Upper lobe of left lung (tissue), 6 donors: ENCODE measurements around the gene ATP1B4. TPM values are rescaled to one million over a fixed set of nuclear protein-coding genes. Genes with fewer than 3 reads are reported as not detected.

Source experiments
- ATAC-seq, 2 donors: fragments of 200-7000 bp; cut with Tn5 transposase; one replicate each; pipeline ENCODE4 v1.9.1; 2022; ENCODE audit warnings: mild to moderate bottlenecking in 2 of 2, moderate library complexity in 2 of 2; ENCODE audit not compliant: low FRiP score in 2 of 2
- DNase-seq, 2 donors: peaks; one replicate each; pipeline ENCODE4 v3.0.0-alpha.2; 2019 to 2020
- H3K27ac ChIP-seq, 4 donors: fragments of 200-600 bp; sonication (generic); one replicate each; pipeline ENCODE4 v1.5.1; 2016 to 2019
- H3K27me3 ChIP-seq, 4 donors: fragments of 200-600 bp; sonication (generic); one replicate each; pipeline ENCODE4 v1.5.1; 2017 to 2019
- H3K36me3 ChIP-seq, 4 donors: fragments of 200-600 bp; sonication (generic); one replicate each; pipeline ENCODE4 v1.5.1; 2016 to 2019
- H3K4me1 ChIP-seq, 4 donors: fragments of 200-600 bp; sonication (generic); one replicate each; pipeline ENCODE4 v1.5.1; 2018 to 2019
- H3K4me3 ChIP-seq, 4 donors: fragments of 200-600 bp; sonication (generic); one replicate each; pipeline ENCODE4 v1.5.1; 2017 to 2019; ENCODE audit warnings: mild to moderate bottlenecking in 2 of 4, moderate library complexity in 1 of 4
- H3K9me3 ChIP-seq, 4 donors: fragments of 200-600 bp; sonication (generic); one replicate each; pipeline ENCODE4 v1.5.1; 2018 to 2019
- EP300 ChIP-seq, 4 donors: sonication (generic); formaldehyde crosslinking; IDR thresholded peaks; one replicate each; pipeline ENCODE4 v1.5.1; 2017; ENCODE audit warnings: antibody characterized with exemption in 4 of 4, control low read depth in 2 of 4
- POLR2A ChIP-seq, 4 donors: fragments of 450-650 bp; IDR thresholded peaks; one replicate each; pipeline ENCODE4 v1.5.1; 2016 to 2017; ENCODE audit warnings: antibody characterized with exemption in 4 of 4, mild to moderate bottlenecking in 2 of 4
- POLR2AphosphoS5 ChIP-seq, 2 donors: sonication (generic); formaldehyde crosslinking; IDR thresholded peaks; one replicate each; pipeline ENCODE4 v1.5.1; 2017; ENCODE audit warnings: antibody characterized with exemption in 2 of 2
- WGBS, 2 donors: methylation state at CpG; one replicate each; pipeline ENCODE4 v1.1.5; 2017 to 2018; 5-methylcytosine and 5-hydroxymethylcytosine counted together
- total RNA-seq, 6 donors: library from RNA; depleted of rRNA in 4 of 6; stranded (reverse); fragments of >200 nt in 4 of 6; gene quantifications; one replicate each; pipeline versions ENCODE4 v1.1.0 to v1.2.1, GENCODE V29; 2016 to 2021
- TF ChIP-seq, protein P1 (sequence below), 6 experiments: fragments of 450-650 bp in 4 of 6; fragments of 200-600 bp in 2 of 6; sonication (generic) in 2 of 6; IDR thresholded peaks; one replicate each; pipeline ENCODE4 v1.5.1; 2016 to 2019; ENCODE audit warnings: antibody characterized with exemption in 6 of 6
- donor health status: DM: no; HTN: no; CAD: no; lungs with moderate emphysema.
- donor health status: DM: no; HTN: yes; CAD: no; lungs with severe emphysema.

Gene ATP1B4
- total RNA-seq, 6 donors from 2014 or later: not detected

- H3K27me3 ChIP-seq: no peaks in the 10 kb centered on the region
- no peaks in the 10 kb centered on the region for H3K9me3 ChIP-seq
- 70 to 84% methylated on average over 5 of the region's 5 CpGs for WGBS, 2 donors
- H3K27ac ChIP-seq: no peak overlapping the region
- no peaks in the 10 kb centered on the region for H3K4me1 ChIP-seq
- no peak for DNase-seq
- ATAC-seq: no peak
- no peaks in the 10 kb centered on the region for H3K36me3 ChIP-seq
- no peak for TF ChIP-seq POLR2AphosphoS5 (IDR thresholded peaks at IDR 0.05)
- TF ChIP-seq POLR2A (IDR thresholded peaks at IDR 0.05): no peak
- no peak for TF ChIP-seq EP300 (IDR thresholded peaks at IDR 0.05)
- TF ChIP-seq, protein P1, sequence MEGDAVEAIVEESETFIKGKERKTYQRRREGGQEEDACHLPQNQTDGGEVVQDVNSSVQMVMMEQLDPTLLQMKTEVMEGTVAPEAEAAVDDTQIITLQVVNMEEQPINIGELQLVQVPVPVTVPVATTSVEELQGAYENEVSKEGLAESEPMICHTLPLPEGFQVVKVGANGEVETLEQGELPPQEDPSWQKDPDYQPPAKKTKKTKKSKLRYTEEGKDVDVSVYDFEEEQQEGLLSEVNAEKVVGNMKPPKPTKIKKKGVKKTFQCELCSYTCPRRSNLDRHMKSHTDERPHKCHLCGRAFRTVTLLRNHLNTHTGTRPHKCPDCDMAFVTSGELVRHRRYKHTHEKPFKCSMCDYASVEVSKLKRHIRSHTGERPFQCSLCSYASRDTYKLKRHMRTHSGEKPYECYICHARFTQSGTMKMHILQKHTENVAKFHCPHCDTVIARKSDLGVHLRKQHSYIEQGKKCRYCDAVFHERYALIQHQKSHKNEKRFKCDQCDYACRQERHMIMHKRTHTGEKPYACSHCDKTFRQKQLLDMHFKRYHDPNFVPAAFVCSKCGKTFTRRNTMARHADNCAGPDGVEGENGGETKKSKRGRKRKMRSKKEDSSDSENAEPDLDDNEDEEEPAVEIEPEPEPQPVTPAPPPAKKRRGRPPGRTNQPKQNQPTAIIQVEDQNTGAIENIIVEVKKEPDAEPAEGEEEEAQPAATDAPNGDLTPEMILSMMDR (IDR thresholded peaks at IDR 0.05): no peak
- no peak overlapping the region for H3K4me3 ChIP-seq
These were observed 44.7 kb downstream of the ATP1B4 start for GRCh38 chrX:120406638-120407037.

DNA sequence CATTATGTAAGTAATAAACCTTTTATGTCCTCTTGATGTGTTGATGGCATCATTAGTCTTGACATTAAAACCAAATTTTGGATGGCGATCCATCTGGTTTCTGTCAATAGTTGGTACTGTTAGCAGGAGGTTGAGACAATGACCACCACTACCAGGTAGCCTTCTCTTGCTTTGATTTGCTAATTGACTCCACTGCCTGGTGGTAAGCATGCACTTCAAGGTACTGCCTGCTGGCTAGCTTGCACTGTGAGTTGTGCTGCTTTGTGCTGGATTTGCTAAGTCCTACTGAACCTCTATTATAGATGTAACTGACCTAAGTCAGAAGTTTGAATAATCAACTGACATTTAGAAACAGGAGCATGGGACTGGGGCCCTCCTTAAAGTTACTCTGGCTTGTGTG, 46.3 kb downstream of the ATP1B4 start:
- TF ChIP-seq EP300 (IDR thresholded peaks at IDR 0.05): no peak
- no peak for TF ChIP-seq POLR2AphosphoS5 (IDR thresholded peaks at IDR 0.05)
- no peak for TF ChIP-seq POLR2A (IDR thresholded peaks at IDR 0.05)
- TF ChIP-seq, protein P1 (IDR thresholded peaks at IDR 0.05): no peak
- Histone ChIP-seq H3K27me3 (no peaks in the 10 kb centered on the region), H3K27ac (no peak overlapping the region), H3K4me1 (no peaks in the 10 kb centered on the region), H3K36me3 (no peaks in the 10 kb centered on the region), H3K9me3 (no peaks in the 10 kb centered on the region), H3K4me3 (no peak overlapping the region)
- DNase-seq (no peak), ATAC-seq (no peak)
- WGBS, 2 donors: 89 to 100% methylated on average over 1 of the region's 1 CpG

GRCh38 chrX:120419463-120419862, 57.6 kb downstream of the ATP1B4 start:
- H3K27me3 ChIP-seq: no peaks in the 10 kb centered on the region
- WGBS, 2 donors: 33 to 38% methylated on average over 1 to 2 of the region's 2 CpGs
- H3K4me3 ChIP-seq: no peak overlapping the region
- no peak for ATAC-seq
- no peaks in the 10 kb centered on the region for H3K4me1 ChIP-seq
- TF ChIP-seq EP300 (IDR thresholded peaks at IDR 0.05) (no peak), POLR2A (IDR thresholded peaks at IDR 0.05) (no peak), POLR2AphosphoS5 (IDR thresholded peaks at IDR 0.05) (no peak)
- TF ChIP-seq, protein P1 (IDR thresholded peaks at IDR 0.05): no peak
- no peaks in the 10 kb centered on the region for H3K9me3 ChIP-seq
- H3K36me3 ChIP-seq: no peaks in the 10 kb centered on the region
- DNase-seq: no peak
- H3K27ac ChIP-seq: no peak overlapping the region

DNA sequence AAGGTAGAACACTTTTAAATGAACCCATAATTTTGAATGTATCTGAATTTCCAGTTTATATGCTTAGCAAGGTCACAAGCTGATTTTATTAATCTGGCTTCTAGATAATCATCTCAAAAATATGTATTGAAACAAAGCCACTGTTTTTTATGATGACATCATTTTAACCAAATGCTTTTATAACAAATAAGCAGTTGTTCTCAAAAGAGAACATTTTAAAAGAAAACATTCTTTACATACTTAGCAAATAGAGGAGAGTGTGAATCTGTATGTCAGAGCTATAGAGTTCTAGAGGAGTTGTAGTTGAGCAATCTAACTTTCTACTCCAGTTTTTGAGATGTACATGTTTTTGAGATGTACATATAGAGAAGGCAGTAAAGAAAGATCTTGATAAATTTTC, 64.7 kb downstream of the ATP1B4 start:
- H3K4me3 ChIP-seq: no peak overlapping the region
- H3K36me3 ChIP-seq: no peaks in the 10 kb centered on the region
- DNase-seq (no peak), ATAC-seq (no peak)
- no peaks in the 10 kb centered on the region for H3K9me3 ChIP-seq
- H3K4me1 ChIP-seq: peaks cover 0 to 9% (median 0%) of the 10 kb centered on the region in 4 donors
- no peak for TF ChIP-seq POLR2AphosphoS5 (IDR thresholded peaks at IDR 0.05)
- TF ChIP-seq, protein P1 (IDR thresholded peaks at IDR 0.05): no peak
- no peak overlapping the region for H3K27ac ChIP-seq
- no peaks in the 10 kb centered on the region for H3K27me3 ChIP-seq

DNA sequence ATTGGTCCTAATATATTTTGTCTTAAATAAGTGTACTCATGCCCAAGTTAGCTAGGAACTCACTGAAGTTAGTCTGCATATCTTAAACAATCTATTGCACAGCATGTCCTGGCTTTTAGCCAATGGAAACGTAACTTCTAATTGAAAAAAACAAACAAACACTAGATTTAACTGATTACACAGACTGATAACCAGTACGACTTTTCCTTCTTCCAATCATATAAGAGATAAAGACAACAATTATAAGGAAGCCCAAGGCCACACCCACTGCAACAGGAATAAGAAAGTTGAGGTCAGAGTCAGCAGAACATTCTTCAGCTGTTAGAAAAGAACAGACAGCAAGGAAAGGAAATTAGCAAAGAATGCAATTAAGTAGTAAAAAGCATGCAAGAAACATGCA, 66.4 kb downstream of the ATP1B4 start:
- Histone ChIP-seq H3K27me3 (no peaks in the 10 kb centered on the region), H3K4me1 (peaks cover 0 to 9% (median 0%) of the 10 kb centered on the region in 4 donors), H3K36me3 (no peaks in the 10 kb centered on the region), H3K27ac (no peak overlapping the region), H3K9me3 (no peaks in the 10 kb centered on the region), H3K4me3 (no peak overlapping the region)
- ATAC-seq (no peak), DNase-seq (no peak)
- 7% methylated on average over 2 of the region's 2 CpGs for WGBS, 2 donors
- TF ChIP-seq, protein P1 (IDR thresholded peaks at IDR 0.05): no peak
- TF ChIP-seq POLR2AphosphoS5 (IDR thresholded peaks at IDR 0.05) (no peak), EP300 (IDR thresholded peaks at IDR 0.05) (no peak), POLR2A (IDR thresholded peaks at IDR 0.05) (no peak)
